Fibroblast of the aortic adventitia (primary cell): ENCODE results near the gene KIF25. TPM values are rescaled to one million over a fixed set of nuclear protein-coding genes. Genes with fewer than 3 reads are reported as not detected.

Experiments used
- DNase-seq: peaks from one replicate; pipeline ENCODE4 v3.0.0-alpha.2; 2010; ENCODE audit warnings: low read depth
- H3K4me3 ChIP-seq: 2 replicates; pipeline ENCODE4 v1.5.1; 2011; ENCODE audit warnings: low read depth, mild to moderate bottlenecking, control low read depth, low read length, moderate library complexity
- CTCF ChIP-seq: IDR thresholded peaks from 2 replicates; pipeline ENCODE4 v1.5.1; 2011; ENCODE audit warnings: mild to moderate bottlenecking, low read length, control low read depth, inconsistent platforms; ENCODE audit not compliant: insufficient read depth
- total RNA-seq: library from RNA; depleted of rRNA; stranded (reverse); fragments of >200 nt; gene quantifications from 2 replicates; pipeline ENCODE4 v1.2.3, GENCODE V29; 2012; ENCODE audit warnings: low replicate concordance

The KIF25 gene
- total RNA-seq, 1 donor = not detected

- no peak for DNase-seq
- H3K4me3 ChIP-seq = no peak overlapping the region
- no peak for TF ChIP-seq CTCF
These were observed 69.7 kb downstream of the KIF25 start for GRCh38 chr6:168067081-168067759.

- no peak for TF ChIP-seq CTCF
- H3K4me3 ChIP-seq = no peak overlapping the region
- no peak for DNase-seq
These were observed 73.3 kb downstream of the KIF25 start for GRCh38 chr6:168070804-168071203.

- no peak overlapping the region for H3K4me3 ChIP-seq
- no peak for TF ChIP-seq CTCF
- no peak for DNase-seq
These were observed 74.1 kb downstream of the KIF25 start for GRCh38 chr6:168071620-168072019.

- TF ChIP-seq CTCF = no peak
- no peak for DNase-seq
- no peak overlapping the region for H3K4me3 ChIP-seq
These were observed 74.8 kb downstream of the KIF25 start for GRCh38 chr6:168072261-168072660.

- no peak for TF ChIP-seq CTCF
- no peak overlapping the region for H3K4me3 ChIP-seq
- DNase-seq = no peak
These were observed 75.3 kb downstream of the KIF25 start for GRCh38 chr6:168072730-168073129.

GRCh38 chr6:168073937-168074730 lies 76.7 kb downstream of the KIF25 start:
- no peak for DNase-seq
- TF ChIP-seq CTCF = no peak

More at GRCh38 chr6:168073937-168074730, 76.7 kb downstream of the KIF25 start:
- no peak overlapping the region for H3K4me3 ChIP-seq
